ENCODE data around the gene GLIS2.

GLIS2 gene

GRCh38 chr16:4367393-4367856 is 51.6 kb downstream of the GLIS2 start:
- H3K4me3 ChIP-seq (ENCODE audit: low read length), result no peak overlapping the region

DNA sequence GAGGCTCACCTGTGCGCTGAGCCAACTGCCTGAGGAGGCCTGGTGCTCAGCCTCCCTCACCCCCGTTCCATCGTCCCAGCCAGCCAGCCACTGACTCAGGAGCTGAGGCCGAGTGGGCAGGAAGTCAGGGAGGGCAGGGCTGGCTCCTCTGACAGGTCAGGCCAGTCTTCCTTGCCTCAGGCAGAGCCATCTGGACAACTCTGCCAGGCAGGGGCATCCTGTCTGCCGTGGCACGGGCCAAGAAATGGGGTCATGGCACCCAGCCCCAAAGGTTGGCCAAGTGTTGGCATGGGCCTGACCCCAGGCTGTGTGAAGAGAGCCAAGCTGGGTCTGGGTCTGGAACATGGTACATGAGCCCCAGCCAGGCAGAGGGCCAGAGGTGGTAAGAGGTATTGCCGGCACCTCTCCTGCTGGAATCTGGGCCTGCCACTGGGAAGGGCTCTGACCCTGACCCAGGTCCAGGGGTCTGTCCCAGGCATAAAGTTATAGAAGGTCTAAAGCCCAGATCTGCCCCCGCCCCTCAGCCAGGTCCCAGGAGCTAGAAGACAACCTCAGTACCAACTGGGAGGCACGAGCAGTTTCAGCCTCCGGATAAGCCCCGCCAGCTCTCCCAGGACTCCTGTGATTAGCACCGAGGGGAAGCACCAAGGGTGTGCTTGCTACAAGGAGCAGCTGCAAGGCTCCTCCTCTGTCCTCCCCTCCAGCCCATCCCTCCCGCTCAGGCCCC is 53.3 kb downstream of the GLIS2 start:
- no peak for TF ChIP-seq ZNF274 (IDR thresholded peaks at IDR 0.05; ENCODE audit: low read depth, low read length)
- H3K4me3 ChIP-seq (ENCODE audit: low read length), result no peak overlapping the region

More at GRCh38 chr16:4367393-4367856, 51.6 kb downstream of the GLIS2 start:
- no peak for TF ChIP-seq ZNF274 (IDR thresholded peaks at IDR 0.05; ENCODE audit: low read depth, low read length)

DNA sequence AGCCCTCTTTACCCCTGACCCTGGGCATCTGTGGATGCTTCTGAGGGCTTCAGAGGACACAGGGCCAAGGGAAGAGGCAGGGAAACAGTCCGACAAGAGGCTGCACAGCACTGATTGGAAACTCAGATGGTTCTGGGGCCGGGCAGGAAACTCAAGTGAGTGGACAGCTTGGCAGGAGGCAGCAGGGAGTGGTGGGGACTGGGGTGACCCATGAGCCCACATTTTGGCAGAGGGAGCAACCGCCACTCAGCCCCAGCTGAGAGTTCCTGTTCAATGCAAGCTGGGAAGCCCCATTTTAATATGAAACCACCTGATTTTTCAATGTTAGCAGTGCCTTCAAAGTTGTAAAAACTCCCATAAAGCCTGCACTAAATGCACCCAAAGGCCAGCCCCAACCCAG is 54.3 kb downstream of the GLIS2 start:
- no peak for TF ChIP-seq ZNF274 (IDR thresholded peaks at IDR 0.05; ENCODE audit: low read depth, low read length)

DNA sequence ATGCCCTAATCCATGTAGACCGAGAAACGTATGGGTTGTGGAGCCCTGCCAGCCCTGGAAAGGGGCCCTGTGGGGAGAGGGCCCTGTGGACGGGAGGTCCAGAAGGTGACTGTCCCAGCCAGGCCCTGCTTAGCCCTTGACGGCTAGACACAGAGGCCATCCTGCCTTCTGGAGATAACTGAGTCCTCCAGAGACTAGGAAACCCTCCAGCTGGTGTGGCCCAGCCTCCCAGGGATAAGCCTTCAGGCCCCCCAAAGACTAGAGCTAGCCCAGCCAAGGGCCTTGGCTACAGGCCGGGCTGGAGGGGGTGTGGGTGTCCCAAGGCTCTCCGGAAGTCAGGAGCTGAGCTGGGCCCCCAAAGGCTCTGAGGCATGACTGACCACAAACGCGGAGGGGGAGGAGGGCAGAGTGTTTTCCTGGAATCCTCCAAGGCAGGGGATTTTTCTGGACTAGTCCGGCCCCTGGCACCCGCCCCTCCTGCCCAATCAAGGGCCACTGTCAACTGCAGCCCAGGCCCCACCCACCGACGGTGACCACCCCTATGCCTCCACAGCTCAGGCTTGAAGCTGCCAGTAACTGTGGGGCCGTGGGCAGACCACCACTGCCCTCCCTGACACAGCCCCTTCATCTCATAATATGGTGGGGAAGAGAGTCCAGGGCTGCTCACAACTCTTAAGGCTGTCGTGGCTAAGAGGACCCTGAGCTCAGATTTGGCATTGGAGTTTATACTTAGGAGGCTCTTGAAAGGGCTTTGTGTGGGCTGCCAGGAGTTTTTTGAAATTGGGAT is 54.9 kb downstream of the GLIS2 start:
- H3K4me3 ChIP-seq (ENCODE audit: low read length), result no peak overlapping the region
- no peak for TF ChIP-seq ZNF274 (IDR thresholded peaks at IDR 0.05; ENCODE audit: low read depth, low read length)

More for the DNA sequence above, 54.3 kb downstream of the GLIS2 start:
- H3K4me3 ChIP-seq (ENCODE audit: low read length), result no peak overlapping the region

DNA sequence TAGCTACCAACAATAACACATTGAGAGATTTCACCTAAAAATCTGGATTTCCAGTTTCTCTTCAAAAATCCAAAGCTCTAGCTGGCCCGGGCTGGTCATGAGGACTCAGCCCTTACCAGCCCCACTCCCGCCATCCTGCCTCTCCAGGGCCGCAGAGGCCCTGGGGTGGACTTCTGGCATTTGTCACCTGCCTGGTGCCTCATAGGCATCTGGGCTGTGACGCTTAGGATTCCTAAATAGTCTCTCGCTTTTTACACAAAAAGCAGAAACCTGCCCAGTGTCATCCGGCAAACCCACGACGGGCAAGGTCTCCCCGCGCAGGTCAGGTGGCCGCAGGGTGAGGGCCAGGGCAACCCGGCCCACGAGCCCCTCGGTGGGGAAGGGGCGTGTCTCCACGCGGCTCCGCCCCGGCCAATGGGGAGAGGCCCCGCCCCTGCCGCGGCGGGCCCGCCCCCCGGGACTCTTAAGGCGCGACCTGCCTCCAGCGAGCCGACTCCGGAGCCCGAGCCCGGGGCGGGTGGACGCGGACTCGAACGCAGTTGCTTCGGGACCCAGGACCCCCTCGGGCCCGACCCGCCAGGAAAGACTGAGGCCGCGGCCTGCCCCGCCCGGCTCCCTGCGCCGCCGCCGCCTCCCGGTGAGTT is 55.6 kb downstream of the GLIS2 start, which contains the start of gene VASN:
Gene VASN (plus strand): TSS at position 492 of the 644 bp plus-strand sequence. CDS start 9,030 bp downstream, outside the sequence.
- H3K4me3 ChIP-seq (ENCODE audit: low read length), result peak within 1 kb of the TSS; percentile 12; the same call in 1 of the 2 replicates
- no peak for TF ChIP-seq ZNF274 (IDR thresholded peaks at IDR 0.05; ENCODE audit: low read depth, low read length)

DNA sequence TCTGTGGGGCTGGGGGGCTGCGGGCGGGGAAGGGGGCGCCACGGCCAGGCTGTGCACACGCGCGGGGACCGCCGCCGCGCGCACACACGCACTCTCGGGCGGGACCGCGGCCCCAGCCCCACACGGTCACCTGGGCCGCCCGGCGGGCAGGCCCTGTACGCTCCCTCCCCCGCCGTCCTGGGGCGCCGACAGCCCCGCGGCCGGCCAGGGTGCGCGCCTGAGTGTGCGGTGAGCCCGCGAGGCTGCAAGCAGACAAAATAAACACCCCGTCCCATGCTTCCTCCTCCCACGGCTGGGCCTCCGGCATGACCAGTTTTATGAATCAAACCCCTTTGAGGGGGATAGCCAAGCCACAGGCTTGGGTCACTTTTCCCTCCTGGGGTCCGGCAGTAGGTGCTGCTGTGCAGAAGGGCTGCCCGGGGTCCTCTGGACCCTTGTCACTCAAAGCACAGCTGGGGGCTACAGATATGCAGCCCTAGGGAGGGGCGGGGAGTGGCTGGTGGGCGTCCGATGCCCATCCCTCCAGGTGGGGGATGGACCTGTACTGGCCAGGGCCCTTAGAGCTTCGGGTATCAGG is 56.2 kb downstream of the GLIS2 start:
- no peak for TF ChIP-seq ZNF274 (IDR thresholded peaks at IDR 0.05; ENCODE audit: low read depth, low read length)
- peak overlapping the region; percentile 12; the same call in 1 of the 2 replicates for H3K4me3 ChIP-seq (ENCODE audit: low read length)

GRCh38 chr16:4372578-4373355 is 56.9 kb downstream of the GLIS2 start:
- TF ChIP-seq ZNF274 (IDR thresholded peaks at IDR 0.05; ENCODE audit: low read depth, low read length), result no peak
- no peak overlapping the region for H3K4me3 ChIP-seq (ENCODE audit: low read length)

GRCh38 chr16:4373356-4373908 is 57.6 kb downstream of the GLIS2 start:
- no peak for TF ChIP-seq ZNF274 (IDR thresholded peaks at IDR 0.05; ENCODE audit: low read depth, low read length)
- no peak overlapping the region for H3K4me3 ChIP-seq (ENCODE audit: low read length)

DNA sequence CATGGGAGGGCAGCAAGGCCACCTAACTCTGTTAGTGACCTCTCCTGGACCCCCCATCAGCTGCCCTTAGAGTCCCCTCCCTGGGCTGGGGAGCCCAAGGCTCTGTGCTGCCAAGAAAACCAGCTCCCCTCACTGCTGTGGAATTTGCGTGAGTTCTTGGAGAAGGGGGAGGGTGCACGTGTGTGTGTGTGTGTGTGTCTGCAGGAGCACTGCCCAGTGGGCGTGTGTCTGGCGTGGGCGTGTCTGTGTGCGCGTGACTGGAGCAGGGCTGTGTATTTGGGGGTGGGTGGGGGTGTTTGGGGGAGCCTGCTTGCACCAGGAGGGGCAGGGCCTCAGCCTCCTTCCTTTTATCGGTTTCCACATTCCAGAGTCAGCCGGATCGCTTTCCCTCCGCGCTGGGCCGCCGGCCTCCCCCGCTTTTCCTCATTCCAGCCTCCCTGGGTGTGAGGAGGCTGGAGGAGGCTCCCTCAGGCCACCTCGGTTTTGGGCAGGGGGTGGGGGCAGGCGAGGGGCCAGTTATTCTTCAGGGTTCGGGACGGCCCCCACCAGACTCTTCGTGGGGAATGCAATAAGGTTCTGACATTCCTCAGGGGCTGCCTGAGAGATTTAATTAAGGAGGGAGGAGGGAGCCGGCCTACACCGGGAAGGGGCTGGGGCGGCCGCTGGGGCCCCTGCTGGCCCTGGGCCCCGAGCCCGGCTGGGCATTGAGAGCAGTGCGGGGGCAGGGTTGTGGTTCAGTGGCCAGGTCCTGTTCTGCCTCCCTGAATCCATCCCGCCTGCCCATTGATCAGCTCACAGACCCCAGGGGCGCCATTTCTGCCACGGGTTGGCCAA is 58.3 kb downstream of the GLIS2 start:
- TF ChIP-seq ZNF274 (IDR thresholded peaks at IDR 0.05; ENCODE audit: low read depth, low read length), result no peak
- no peak overlapping the region for H3K4me3 ChIP-seq (ENCODE audit: low read length)

DNA sequence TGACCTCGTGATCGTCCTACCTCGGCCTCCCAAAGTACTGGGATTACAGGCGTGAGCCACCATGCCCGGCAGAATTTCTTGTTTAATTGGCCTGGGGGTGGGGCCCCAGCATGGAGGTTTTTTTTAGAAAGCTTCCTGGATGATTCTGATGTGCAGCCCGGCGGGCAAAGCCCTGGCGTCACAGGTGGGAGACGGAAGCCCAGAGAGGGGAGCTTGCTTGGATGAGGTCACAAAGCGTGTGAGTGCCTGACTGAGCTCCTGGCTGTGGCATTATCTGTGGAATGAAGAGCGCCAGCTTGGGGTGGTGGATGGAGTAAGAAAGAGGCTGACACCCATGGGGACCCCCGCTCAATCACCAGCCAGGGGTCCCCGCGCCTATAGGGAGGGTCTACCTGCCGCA is 59.9 kb downstream of the GLIS2 start:
- TF ChIP-seq ZNF274 (IDR thresholded peaks at IDR 0.05; ENCODE audit: low read depth, low read length), result no peak
- no peak overlapping the region for H3K4me3 ChIP-seq (ENCODE audit: low read length)

GRCh38 chr16:4376126-4376892 is 60.4 kb downstream of the GLIS2 start:
- no peak for TF ChIP-seq ZNF274 (IDR thresholded peaks at IDR 0.05; ENCODE audit: low read depth, low read length)
- H3K4me3 ChIP-seq (ENCODE audit: low read length), result no peak overlapping the region

Data from GM08714 (cell line).